Measurements from ENCODE around the gene UBA3. TPM values are rescaled to one million over a fixed set of nuclear protein-coding genes. Genes with fewer than 3 reads are reported as not detected.

Gene UBA3
- total RNA-seq, 1 experiment from 2014 or later: 41.1 TPM

DNA sequence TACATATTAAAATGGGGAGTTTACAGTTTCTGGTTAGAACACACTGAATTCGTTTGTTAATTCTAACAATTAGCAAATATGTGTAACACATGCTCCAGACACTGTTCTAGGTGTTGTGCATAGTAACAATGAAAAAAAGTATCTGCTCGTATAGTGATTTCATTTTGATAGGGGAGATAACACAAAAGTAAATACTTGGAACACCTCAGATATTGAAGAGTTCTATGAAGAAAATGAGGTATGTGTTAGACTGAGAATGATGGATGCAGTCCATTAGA lies 21.3 kb downstream of the UBA3 start:
- TF ChIP-seq, protein P1, sequence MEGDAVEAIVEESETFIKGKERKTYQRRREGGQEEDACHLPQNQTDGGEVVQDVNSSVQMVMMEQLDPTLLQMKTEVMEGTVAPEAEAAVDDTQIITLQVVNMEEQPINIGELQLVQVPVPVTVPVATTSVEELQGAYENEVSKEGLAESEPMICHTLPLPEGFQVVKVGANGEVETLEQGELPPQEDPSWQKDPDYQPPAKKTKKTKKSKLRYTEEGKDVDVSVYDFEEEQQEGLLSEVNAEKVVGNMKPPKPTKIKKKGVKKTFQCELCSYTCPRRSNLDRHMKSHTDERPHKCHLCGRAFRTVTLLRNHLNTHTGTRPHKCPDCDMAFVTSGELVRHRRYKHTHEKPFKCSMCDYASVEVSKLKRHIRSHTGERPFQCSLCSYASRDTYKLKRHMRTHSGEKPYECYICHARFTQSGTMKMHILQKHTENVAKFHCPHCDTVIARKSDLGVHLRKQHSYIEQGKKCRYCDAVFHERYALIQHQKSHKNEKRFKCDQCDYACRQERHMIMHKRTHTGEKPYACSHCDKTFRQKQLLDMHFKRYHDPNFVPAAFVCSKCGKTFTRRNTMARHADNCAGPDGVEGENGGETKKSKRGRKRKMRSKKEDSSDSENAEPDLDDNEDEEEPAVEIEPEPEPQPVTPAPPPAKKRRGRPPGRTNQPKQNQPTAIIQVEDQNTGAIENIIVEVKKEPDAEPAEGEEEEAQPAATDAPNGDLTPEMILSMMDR (IDR thresholded peaks at IDR 0.05; ENCODE audit: unreplicated experiment): no peak
- ChIA-PET CTCF (no interaction called here), POLR2A (no interaction called here)
- DNase-seq (ENCODE audit: unreplicated experiment): no peak
- intact Hi-C loops (cut with micrococcal nuclease): no loop called here
- no TSS peak for BruUV-seq (replicated peaks)
- Mint-ChIP-seq H3K27ac (ENCODE audit: low read depth, unreplicated experiment) (peak overlapping the region; percentile 9), H3K9me3 (ENCODE audit: unreplicated experiment) (no peaks in the 10 kb centered on the region), H3K36me3 (ENCODE audit: insufficient read depth, unreplicated experiment) (peaks cover 62% of the 10 kb centered on the region), H3K4me3 (ENCODE audit: unreplicated experiment) (no peak overlapping the region), H3K4me1 (ENCODE audit: insufficient read depth, unreplicated experiment) (no peaks in the 10 kb centered on the region), H3K27me3 (ENCODE audit: insufficient read depth, unreplicated experiment) (no peaks in the 10 kb centered on the region)

DNA sequence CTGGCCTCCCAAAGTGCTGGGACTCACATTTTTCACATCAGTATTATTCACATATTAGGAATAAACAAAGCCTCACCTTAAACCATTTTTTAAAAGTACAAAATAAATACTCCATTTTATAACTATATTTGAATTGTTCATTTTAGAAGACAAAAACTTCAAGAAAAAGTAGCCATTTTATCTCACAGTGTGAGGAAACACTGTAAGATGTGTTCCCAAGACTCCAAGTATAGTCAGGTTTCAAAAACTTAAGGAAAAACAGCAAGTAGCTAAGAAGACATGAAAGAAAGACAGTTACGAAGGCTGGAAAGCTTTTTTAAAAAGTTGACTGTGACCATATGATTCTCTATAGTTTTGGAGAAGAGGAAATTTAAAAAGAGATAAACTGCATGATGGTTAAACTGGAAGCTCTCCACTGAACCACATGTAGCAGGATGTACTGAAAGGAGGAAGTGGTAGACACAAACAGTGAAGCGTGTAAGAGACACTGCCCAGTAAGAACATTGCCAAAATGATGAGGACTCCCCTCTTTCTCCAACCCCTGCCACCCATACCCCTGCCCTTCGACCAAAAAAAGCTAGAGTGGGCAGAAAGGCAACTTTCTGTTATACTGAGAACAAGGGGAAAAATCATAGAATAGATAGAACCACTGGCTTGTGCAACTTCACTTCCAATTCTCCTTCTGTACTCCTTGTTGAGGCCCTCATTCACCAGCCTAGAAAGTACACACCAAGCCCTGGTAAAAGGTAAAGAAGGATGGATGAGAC lies 21.8 kb downstream of the UBA3 start:
- intact Hi-C loops (cut with micrococcal nuclease): no loop called here
- TF ChIP-seq, protein P1 (IDR thresholded peaks at IDR 0.05; ENCODE audit: unreplicated experiment): no peak
- no peak for DNase-seq (ENCODE audit: unreplicated experiment)
- ChIA-PET CTCF (no interaction called here), POLR2A (interaction anchor here (1.6 to 1.9 kb wide), 3 partner anchors 20 to 28 kb away, joined by 3 to 7 read pairs (median 5); partner anchors contain the start of gene ARL6IP5)
- no peaks in the 10 kb centered on the region for H3K4me1 Mint-ChIP-seq (ENCODE audit: insufficient read depth, unreplicated experiment)
- no TSS peak for BruUV-seq (replicated peaks)
- H3K27ac Mint-ChIP-seq (ENCODE audit: low read depth, unreplicated experiment): no peak overlapping the region
- no peaks in the 10 kb centered on the region for H3K9me3 Mint-ChIP-seq (ENCODE audit: unreplicated experiment)
- H3K36me3 Mint-ChIP-seq (ENCODE audit: insufficient read depth, unreplicated experiment): peaks cover 62% of the 10 kb centered on the region
- H3K27me3 Mint-ChIP-seq (ENCODE audit: insufficient read depth, unreplicated experiment): no peaks in the 10 kb centered on the region
- no peak overlapping the region for H3K4me3 Mint-ChIP-seq (ENCODE audit: unreplicated experiment)

- H3K36me3 Mint-ChIP-seq (ENCODE audit: insufficient read depth, unreplicated experiment): peaks cover 32% of the 10 kb centered on the region
- TF ChIP-seq, protein P1 (IDR thresholded peaks at IDR 0.05; ENCODE audit: unreplicated experiment): no peak
- POLR2A ChIA-PET: interaction anchor here (0.6 to 8.0 kb wide), 18 partner anchors 8 to 814 kb away, joined by 3 to 371 read pairs (median 5); partner anchors contain the start of genes ARL6IP5, EOGT and UBA3
- TSS peak; percentile 98 for BruUV-seq (replicated peaks)
- no peak for DNase-seq (ENCODE audit: unreplicated experiment)
- intact Hi-C loops (cut with micrococcal nuclease): loop anchor here (1.0 kb wide), 1 partner anchor 32 kb away; the partner anchor contains the start of gene ARL6IP5
- no peaks in the 10 kb centered on the region for H3K27me3 Mint-ChIP-seq (ENCODE audit: insufficient read depth, unreplicated experiment)
- CTCF ChIA-PET: interaction anchor here (0.8 to 1.5 kb wide), 5 partner anchors 23 to 53 kb away, joined by 3 to 4 read pairs (median 3); partner anchors contain the start of gene ARL6IP5
- H3K9me3 Mint-ChIP-seq (ENCODE audit: unreplicated experiment): no peaks in the 10 kb centered on the region
- peak overlapping the region; percentile 86 for H3K4me3 Mint-ChIP-seq (ENCODE audit: unreplicated experiment)
- H3K4me1 Mint-ChIP-seq (ENCODE audit: insufficient read depth, unreplicated experiment): peaks cover 16% of the 10 kb centered on the region
- peak overlapping the region; percentile 95 for H3K27ac Mint-ChIP-seq (ENCODE audit: low read depth, unreplicated experiment)
Observed at GRCh38 chr3:69052472-69052898, 27.7 kb downstream of the UBA3 start.

- peaks cover 38% of the 10 kb centered on the region for H3K36me3 Mint-ChIP-seq (ENCODE audit: insufficient read depth, unreplicated experiment)
- H3K4me1 Mint-ChIP-seq (ENCODE audit: insufficient read depth, unreplicated experiment): peaks cover 20% of the 10 kb centered on the region
- H3K4me3 Mint-ChIP-seq (ENCODE audit: unreplicated experiment): peak within 1 kb of the TSS; percentile 86
- intact Hi-C loops (cut with micrococcal nuclease): loop anchor here (1.0 kb wide), 1 partner anchor 32 kb away; the partner anchor contains the start of gene ARL6IP5
- TSS peak; percentile 40 for BruUV-seq (replicated peaks)
- TF ChIP-seq, protein P1 (IDR thresholded peaks at IDR 0.05; ENCODE audit: unreplicated experiment): no peak
- CTCF ChIA-PET: interaction anchor here (1.0 to 1.5 kb wide), 4 partner anchors 27 to 53 kb away, joined by 3 to 4 read pairs (median 3); partner anchors contain the start of gene ARL6IP5
- POLR2A ChIA-PET: interaction anchor here (0.7 to 8.0 kb wide), 18 partner anchors 8 to 814 kb away, joined by 3 to 371 read pairs (median 6); partner anchors contain the start of genes ARL6IP5, EOGT and UBA3
- H3K27ac Mint-ChIP-seq (ENCODE audit: low read depth, unreplicated experiment): peak within 1 kb of the TSS; percentile 95
- no peaks in the 10 kb centered on the region for H3K9me3 Mint-ChIP-seq (ENCODE audit: unreplicated experiment)
- no peaks in the 10 kb centered on the region for H3K27me3 Mint-ChIP-seq (ENCODE audit: insufficient read depth, unreplicated experiment)
- peak; percentile 98 for DNase-seq (ENCODE audit: unreplicated experiment)
Observed at GRCh38 chr3:69051756-69052471, 28.3 kb downstream of the UBA3 start, which contains the start of gene TMF1. Gene TMF1, minus strand, starts transcription at chr3:69052333. Its CDS starts 247 bp downstream, at chr3:69052086.

Measured in MCF 10A (cell line).